ENCODE data around the gene ROR2.

DNA sequence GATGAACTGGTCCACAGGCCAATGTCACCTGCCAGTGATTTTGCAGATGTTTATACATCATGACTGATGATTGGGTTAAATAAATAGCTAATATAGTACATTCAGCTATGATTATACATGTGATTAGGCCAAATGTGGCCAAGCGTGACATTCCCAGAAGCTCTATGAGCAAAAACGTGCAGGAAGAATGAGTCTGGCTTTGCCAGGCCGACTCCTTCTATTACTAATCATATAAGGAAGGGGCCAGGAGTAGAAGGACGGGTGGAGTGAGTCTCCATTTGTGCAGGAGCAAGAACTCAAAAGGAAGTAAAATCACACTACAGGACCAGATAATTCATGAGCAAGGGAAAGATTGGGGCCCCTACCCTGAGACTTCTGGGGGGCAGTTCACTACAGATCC, 178.2 kb downstream of the ROR2 start:
- TF ChIP-seq POLR2A (IDR thresholded peaks at IDR 0.05), result no peak
- TF ChIP-seq, protein P1, sequence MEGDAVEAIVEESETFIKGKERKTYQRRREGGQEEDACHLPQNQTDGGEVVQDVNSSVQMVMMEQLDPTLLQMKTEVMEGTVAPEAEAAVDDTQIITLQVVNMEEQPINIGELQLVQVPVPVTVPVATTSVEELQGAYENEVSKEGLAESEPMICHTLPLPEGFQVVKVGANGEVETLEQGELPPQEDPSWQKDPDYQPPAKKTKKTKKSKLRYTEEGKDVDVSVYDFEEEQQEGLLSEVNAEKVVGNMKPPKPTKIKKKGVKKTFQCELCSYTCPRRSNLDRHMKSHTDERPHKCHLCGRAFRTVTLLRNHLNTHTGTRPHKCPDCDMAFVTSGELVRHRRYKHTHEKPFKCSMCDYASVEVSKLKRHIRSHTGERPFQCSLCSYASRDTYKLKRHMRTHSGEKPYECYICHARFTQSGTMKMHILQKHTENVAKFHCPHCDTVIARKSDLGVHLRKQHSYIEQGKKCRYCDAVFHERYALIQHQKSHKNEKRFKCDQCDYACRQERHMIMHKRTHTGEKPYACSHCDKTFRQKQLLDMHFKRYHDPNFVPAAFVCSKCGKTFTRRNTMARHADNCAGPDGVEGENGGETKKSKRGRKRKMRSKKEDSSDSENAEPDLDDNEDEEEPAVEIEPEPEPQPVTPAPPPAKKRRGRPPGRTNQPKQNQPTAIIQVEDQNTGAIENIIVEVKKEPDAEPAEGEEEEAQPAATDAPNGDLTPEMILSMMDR (IDR thresholded peaks at IDR 0.05), result no peak
